ENCODE measurements around the gene SRC.

Gene SRC

GRCh38 chr20:37453288-37453687 is 107.3 kb downstream of the SRC start:
- Histone ChIP-seq H3K9me3 (ENCODE audit: control insufficient read depth in 2 of 2, low read length in 2 of 2) (no peaks in the 10 kb centered on the region), H3K9ac (ENCODE audit: low read depth in 1 of 2, low read length in 2 of 2) (no peak overlapping the region), H3K4me1 (ENCODE audit: control insufficient read depth in 2 of 2, insufficient read depth in 2 of 2, low read length in 2 of 2) (no peaks in the 10 kb centered on the region), H3K4me3 (ENCODE audit: low read length in 2 of 2) (no peak overlapping the region), H3K36me3 (ENCODE audit: control insufficient read depth in 2 of 2, insufficient read depth in 2 of 2, low read length in 2 of 2) (no peaks in the 10 kb centered on the region), H3K27me3 (ENCODE audit: control insufficient read depth in 2 of 2, insufficient read depth in 2 of 2, low read length in 2 of 2) (peaks cover 3 to 4% of the 10 kb centered on the region in 2 donors), H3K27ac (ENCODE audit: low read depth in 2 of 2, low read length in 2 of 2) (no peak overlapping the region)

GRCh38 chr20:37453836-37454235 is 107.9 kb downstream of the SRC start:
- Histone ChIP-seq H3K4me1 (ENCODE audit: control insufficient read depth in 2 of 2, insufficient read depth in 2 of 2, low read length in 2 of 2) (no peaks in the 10 kb centered on the region), H3K36me3 (ENCODE audit: control insufficient read depth in 2 of 2, insufficient read depth in 2 of 2, low read length in 2 of 2) (no peaks in the 10 kb centered on the region), H3K9me3 (ENCODE audit: control insufficient read depth in 2 of 2, low read length in 2 of 2) (no peaks in the 10 kb centered on the region), H3K27me3 (ENCODE audit: control insufficient read depth in 2 of 2, insufficient read depth in 2 of 2, low read length in 2 of 2) (peaks cover 3 to 4% of the 10 kb centered on the region in 2 donors), H3K4me3 (ENCODE audit: low read length in 2 of 2) (no peak overlapping the region), H3K9ac (ENCODE audit: low read depth in 1 of 2, low read length in 2 of 2) (no peak overlapping the region), H3K27ac (ENCODE audit: low read depth in 2 of 2, low read length in 2 of 2) (no peak overlapping the region)

- Histone ChIP-seq H3K4me1 (ENCODE audit: control insufficient read depth in 2 of 2, insufficient read depth in 2 of 2, low read length in 2 of 2) (no peaks in the 10 kb centered on the region), H3K36me3 (ENCODE audit: control insufficient read depth in 2 of 2, insufficient read depth in 2 of 2, low read length in 2 of 2) (no peaks in the 10 kb centered on the region), H3K27ac (ENCODE audit: low read depth in 2 of 2, low read length in 2 of 2) (no peak overlapping the region), H3K9ac (ENCODE audit: low read depth in 1 of 2, low read length in 2 of 2) (no peak overlapping the region), H3K9me3 (ENCODE audit: control insufficient read depth in 2 of 2, low read length in 2 of 2) (no peaks in the 10 kb centered on the region), H3K27me3 (ENCODE audit: control insufficient read depth in 2 of 2, insufficient read depth in 2 of 2, low read length in 2 of 2) (peaks cover 3 to 4% of the 10 kb centered on the region in 2 donors), H3K4me3 (ENCODE audit: low read length in 2 of 2) (no peak overlapping the region)
These were observed 108.9 kb downstream of the SRC start for GRCh38 chr20:37454636-37455385.

Measured in mucosa of rectum (tissue), 2 donors.